Fibroblast of villous mesenchyme (primary cell): ENCODE results near the gene KRTAP2-2. TPM values are rescaled to one million over a fixed set of nuclear protein-coding genes. Genes with fewer than 3 reads are reported as not detected.
"Not testable (repeated sequence)": the region's sequence is repeated elsewhere in the genome, so short reads cannot be mapped to it uniquely, and the experiment has no call there.

Experiments used
- DNase-seq: peaks from one replicate; pipeline ENCODE4 v3.0.0-alpha.2; 2010; ENCODE audit warnings: low read depth
- H3K4me3 ChIP-seq: 2 replicates; pipeline ENCODE4 v1.5.1; 2011; ENCODE audit warnings: low read depth, mild to moderate bottlenecking, low read length
- total RNA-seq: library from RNA; depleted of rRNA; stranded (reverse); fragments of >200 nt; gene quantifications from 2 replicates; pipeline ENCODE4 v1.2.3, GENCODE V29; 2012
- TF ChIP-seq, protein P1 (sequence below): IDR thresholded peaks from 2 replicates; pipeline ENCODE4 v1.5.1; 2012; ENCODE audit warnings: low read depth, mild to moderate bottlenecking, low read length; ENCODE audit not compliant: insufficient read depth

Gene KRTAP2-2
- total RNA-seq, 1 donor = not detected

DNA sequence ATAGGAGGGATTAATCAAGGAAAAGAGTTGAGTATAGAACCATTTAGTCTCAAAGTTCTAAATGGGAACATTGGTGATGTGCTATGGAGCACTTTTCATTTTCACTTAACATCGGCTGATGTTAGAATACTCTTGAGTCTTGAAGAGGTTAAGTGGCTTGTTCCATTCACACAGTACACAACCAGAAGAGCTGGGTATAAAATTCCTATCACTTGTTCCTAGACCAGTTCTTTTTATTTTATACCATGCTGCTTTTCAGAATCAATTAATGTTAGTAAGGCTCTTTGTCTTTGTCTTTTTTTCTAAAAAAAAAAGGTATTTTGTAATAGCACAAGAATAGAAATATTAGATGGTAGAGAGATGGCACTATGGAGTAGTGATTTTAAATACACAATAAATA lies 12.1 kb downstream of the KRTAP2-2 start:
- no peak overlapping the region for H3K4me3 ChIP-seq
- TF ChIP-seq, protein P1, sequence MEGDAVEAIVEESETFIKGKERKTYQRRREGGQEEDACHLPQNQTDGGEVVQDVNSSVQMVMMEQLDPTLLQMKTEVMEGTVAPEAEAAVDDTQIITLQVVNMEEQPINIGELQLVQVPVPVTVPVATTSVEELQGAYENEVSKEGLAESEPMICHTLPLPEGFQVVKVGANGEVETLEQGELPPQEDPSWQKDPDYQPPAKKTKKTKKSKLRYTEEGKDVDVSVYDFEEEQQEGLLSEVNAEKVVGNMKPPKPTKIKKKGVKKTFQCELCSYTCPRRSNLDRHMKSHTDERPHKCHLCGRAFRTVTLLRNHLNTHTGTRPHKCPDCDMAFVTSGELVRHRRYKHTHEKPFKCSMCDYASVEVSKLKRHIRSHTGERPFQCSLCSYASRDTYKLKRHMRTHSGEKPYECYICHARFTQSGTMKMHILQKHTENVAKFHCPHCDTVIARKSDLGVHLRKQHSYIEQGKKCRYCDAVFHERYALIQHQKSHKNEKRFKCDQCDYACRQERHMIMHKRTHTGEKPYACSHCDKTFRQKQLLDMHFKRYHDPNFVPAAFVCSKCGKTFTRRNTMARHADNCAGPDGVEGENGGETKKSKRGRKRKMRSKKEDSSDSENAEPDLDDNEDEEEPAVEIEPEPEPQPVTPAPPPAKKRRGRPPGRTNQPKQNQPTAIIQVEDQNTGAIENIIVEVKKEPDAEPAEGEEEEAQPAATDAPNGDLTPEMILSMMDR = no peak
- DNase-seq = no peak

DNA sequence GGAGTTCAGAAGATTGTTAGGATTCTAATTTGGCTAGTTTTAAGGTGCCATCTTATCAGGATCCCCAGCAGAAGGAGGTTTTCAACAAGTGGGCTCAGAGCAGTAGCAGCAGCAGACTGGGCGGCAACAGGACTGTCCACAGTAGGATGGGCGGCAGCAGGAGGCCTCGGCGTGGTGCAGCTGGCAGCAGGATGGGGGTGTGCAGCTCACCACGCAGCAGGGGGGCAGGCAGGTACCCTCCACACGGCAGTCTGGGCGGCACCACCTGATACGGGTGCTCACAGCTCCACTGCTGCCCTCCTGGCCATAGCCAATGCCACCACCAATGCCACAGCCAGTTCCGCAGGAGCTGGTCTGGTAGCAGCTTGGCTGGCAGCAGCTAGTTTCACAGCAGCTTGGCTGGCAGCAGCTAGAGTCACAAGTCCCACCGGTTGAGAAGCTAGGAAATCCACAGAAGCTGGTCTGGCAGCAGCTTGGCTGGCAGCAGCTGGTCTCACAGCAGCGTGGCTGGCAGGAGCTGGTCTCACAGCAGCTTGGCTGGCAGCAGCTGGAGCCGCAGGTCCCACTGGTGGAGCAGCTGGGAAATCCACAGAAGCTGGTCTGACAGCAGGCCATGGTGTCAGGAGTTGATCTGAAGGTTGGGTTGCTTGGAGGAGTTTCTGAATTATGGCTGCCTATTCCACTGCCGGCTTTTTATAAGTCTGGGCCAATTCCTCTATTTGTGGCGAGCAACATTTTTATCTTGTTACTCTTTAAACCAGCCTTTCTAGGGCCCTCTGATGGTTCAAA lies 14.1 kb downstream of the KRTAP2-2 start, which contains the start of gene KRTAP1-1:
TSS of gene KRTAP1-1 (minus strand) at position 668 of the 789 bp plus-strand sequence. CDS start at position 615, 53 bp downstream.
- not testable (repeated sequence) for DNase-seq, H3K4me3 ChIP-seq

DNA sequence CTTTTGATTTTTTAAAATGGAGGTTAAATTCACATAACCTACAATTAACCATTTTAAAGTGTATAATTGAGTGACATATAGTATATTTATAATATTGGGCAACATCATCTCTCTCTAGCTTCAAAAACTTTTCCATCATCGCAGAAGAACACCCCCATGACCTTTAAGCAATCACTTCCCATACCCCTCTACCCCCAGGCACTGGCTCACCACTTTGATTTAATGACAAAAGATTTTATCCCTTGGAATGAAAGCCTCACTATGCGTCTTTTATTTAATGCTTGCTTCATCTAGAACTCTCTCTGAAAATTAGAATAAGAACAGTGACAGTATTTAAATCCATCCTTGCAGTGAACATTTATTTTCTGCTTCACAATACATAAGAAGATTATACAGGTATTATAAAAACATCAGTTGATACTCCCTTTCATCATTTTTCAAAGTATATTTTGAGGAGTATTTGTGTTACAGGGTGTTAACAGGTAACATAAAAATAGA lies 17.1 kb downstream of the KRTAP2-2 start:
- no peak for DNase-seq
- TF ChIP-seq, protein P1 = no peak
- H3K4me3 ChIP-seq = no peak overlapping the region

DNA sequence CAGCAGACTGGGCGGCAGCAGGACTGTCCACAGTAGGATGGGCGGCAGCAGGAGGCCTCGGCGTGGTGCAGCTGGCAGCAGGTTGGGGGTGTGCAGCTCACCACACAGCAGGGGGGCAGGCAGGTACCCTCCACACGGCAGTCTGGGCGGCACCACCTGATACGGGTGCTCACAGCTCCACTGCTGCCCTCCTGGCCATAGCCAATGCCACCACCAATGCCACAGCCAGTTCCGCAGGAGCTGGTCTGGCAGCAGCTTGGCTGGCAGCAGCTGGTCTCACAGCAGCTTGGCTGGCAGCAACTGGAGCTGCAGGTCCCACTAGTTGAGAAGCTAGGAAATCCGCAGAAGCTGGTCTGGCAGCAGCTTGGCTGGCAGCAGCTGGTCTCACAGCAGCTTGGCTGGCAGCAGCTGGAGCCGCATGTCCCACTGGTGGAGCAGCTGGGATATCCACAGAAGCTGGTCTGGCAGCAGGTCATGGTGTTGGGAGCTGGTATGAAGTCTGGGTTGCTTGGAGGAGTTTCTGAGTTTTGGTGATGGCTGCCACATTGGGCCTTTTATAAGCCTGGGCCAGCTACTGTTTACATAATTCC lies 20.6 kb downstream of the KRTAP2-2 start, which contains the start of gene KRTAP1-3:
TSS of gene KRTAP1-3 (minus strand) at position 529 of the 590 bp plus-strand sequence. CDS start at position 476, 53 bp downstream.
- not testable (repeated sequence) for H3K4me3 ChIP-seq, DNase-seq

DNA sequence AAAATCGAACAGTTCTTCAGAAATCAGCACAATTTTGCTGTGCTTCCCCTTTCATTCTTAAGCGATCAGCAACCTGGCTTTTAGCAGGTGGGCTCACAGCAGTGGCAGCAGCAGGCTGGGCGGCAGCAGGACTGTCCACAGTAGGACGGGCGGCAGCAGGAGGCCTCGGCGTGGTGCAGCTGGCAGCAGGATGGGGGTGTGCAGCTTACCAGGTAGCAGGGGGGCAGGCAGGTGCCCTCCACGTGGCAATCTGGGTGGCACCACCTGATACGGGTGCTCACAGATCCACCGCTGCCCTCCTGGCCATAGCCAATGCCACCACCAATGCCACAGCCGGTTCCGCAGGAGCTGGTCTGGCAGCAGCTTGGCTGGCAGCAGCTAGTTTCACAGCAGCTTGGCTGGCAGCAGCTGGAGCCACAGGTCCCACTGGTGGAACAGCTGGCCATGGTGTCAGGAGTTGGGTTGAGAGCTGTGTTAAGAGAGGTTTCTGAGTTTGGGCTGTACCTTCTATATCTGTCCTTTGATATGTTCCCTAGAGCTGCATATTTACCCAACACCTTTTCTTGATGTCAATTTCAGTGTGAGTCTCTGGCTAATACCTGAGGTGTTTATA lies 25.3 kb downstream of the KRTAP2-2 start, which contains the start of gene KRTAP1-4:
TSS of gene KRTAP1-4 (minus strand) at position 563 of the 613 bp plus-strand sequence. CDS start at position 446, 117 bp downstream.
- H3K4me3 ChIP-seq = no peak within 1 kb of the TSS
- DNase-seq = no peak
- TF ChIP-seq, protein P1 = no peak

DNA sequence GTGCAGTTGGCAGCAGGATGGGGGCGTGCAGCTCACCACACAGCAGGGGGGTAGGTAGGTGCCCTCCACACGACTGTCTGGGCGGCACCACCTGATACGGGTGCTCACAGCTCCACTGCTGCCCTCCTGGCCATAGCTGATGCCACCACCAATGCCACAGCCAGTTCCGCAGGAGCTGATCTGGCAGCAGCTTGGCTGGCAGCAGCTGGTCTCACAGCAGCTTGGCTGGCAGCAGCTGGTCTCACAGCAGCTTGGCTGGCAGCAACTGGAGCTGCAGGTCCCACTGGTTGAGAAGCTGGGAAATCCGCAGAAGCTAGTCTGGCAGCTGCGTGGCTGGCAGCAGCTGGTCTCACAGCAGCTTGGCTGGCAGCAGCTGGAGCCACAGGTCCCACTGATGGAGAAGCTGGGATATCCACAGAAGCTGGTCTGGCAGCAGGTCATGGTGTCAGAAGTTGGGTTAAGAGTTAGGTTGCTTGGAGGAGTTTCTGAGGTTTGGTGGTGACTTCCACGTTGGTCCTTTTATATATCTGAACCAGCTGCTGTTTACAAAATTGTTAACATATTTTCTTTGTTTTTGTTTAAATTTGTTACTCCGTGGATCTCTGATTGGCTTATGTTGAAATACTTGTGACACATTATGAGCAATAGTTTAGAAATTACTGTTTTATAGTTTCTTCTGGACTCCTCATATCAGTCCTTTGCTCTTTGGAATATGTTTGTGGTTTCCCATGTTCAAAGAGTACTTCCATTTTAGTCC lies 28.1 kb downstream of the KRTAP2-2 start, which contains the start of gene KRTAP1-5:
TSS of gene KRTAP1-5 (minus strand) at position 494 of the 757 bp plus-strand sequence. CDS start at position 441, 53 bp downstream.
- DNase-seq = peak; percentile 92
- H3K4me3 ChIP-seq = no peak within 1 kb of the TSS
- TF ChIP-seq, protein P1 = no peak

DNA sequence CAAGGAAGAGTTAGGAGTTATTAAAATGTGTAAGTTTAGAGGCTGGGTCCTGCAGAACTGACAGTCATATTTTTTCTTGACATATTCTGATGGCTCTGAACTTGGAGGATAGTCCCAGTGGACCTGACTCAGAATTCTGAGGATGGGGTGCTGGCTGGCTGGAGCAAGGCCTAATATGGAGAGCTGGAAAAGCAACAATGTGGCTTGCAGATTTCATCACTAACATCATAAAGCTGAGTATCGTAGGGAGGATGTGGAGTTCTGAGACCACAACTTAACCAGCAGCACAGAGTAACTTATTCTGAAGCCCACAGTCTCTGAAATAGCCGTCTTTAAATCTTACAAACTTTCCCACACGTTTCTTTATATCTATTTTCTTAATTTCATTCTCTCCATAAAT lies 30.3 kb downstream of the KRTAP2-2 start:
- TF ChIP-seq, protein P1 = no peak
- DNase-seq = peak; percentile 46
- H3K4me3 ChIP-seq = no peak overlapping the region
